Heart left ventricle (tissue), 16 donors: Measurements from ENCODE around the gene CYSRT1. TPM values are rescaled to one million over a fixed set of nuclear protein-coding genes. Genes with fewer than 3 reads are reported as not detected.
A peak's percentile ranks its signal among the peaks of the same experiment; 100 is the strongest.

ENCODE experiments used
- ATAC-seq, 4 donors: fragments of 200-7000 bp; cut with Tn5 transposase; one replicate each; pipeline ENCODE4 v1.9.1; 2020 to 2022; ENCODE audit warnings: moderate library complexity in 4 of 4, mild to moderate bottlenecking in 3 of 4, moderate number of reproducible peaks in 1 of 4
- DNase-seq, 5 donors: peaks; one replicate each; pipeline ENCODE4 v3.0.0-alpha.2; 2020
- H3K27ac ChIP-seq, 12 donors: fragments of 200-600 bp; sonication (generic) in 4 of 12; one replicate each; pipeline versions ENCODE4 v1.5.0 to v1.8.0; 2016 to 2022; ENCODE audit warnings: mild to moderate bottlenecking in 2 of 12
- H3K27me3 ChIP-seq, 9 donors: fragments of 200-600 bp; sonication (generic) in 2 of 9; one replicate each; pipeline versions ENCODE4 v1.5.1 to v1.8.0; 2016 to 2022; ENCODE audit warnings: mild to moderate bottlenecking in 3 of 9
- H3K36me3 ChIP-seq, 9 donors: fragments of 200-600 bp; sonication (generic) in 2 of 9; one replicate each; pipeline versions ENCODE4 v1.5.0 to v1.8.0; 2018 to 2022; ENCODE audit warnings: mild to moderate bottlenecking in 2 of 9
- H3K4me1 ChIP-seq, 12 donors: fragments of 200-600 bp; sonication (generic) in 4 of 12; one replicate each; pipeline versions ENCODE4 v1.5.0 to v1.8.0; 2016 to 2022; ENCODE audit warnings: mild to moderate bottlenecking in 3 of 12
- H3K4me3 ChIP-seq, 12 donors: fragments of 200-600 bp; sonication (generic) in 4 of 12; one replicate each; pipeline versions ENCODE4 v1.5.0 to v1.8.0; 2017 to 2022; ENCODE audit warnings: mild to moderate bottlenecking in 9 of 12, moderate library complexity in 4 of 12
- H3K9me3 ChIP-seq, 12 donors: fragments of 200-600 bp; sonication (generic) in 4 of 12; one replicate each; pipeline versions ENCODE4 v1.5.0 to v1.8.0; 2016 to 2022; ENCODE audit warnings: mild to moderate bottlenecking in 1 of 12
- CTCF ChIP-seq, 12 donors: fragments of 200-600 bp; sonication (generic) in 4 of 12; IDR thresholded peaks; one replicate each; pipeline versions ENCODE4 v1.5.0 to v1.8.0; 2018 to 2022; ENCODE audit warnings: antibody characterized with exemption in 12 of 12, mild to moderate bottlenecking in 5 of 12
- POLR2A ChIP-seq, 2 donors: fragments of 450-650 bp; IDR thresholded peaks; one replicate each; pipeline ENCODE4 v1.6.1; 2017; ENCODE audit warnings: antibody characterized with exemption in 2 of 2, mild to moderate bottlenecking in 2 of 2, moderate library complexity in 2 of 2
- WGBS, 4 donors: extraction: QIAGEN DNeasy Blood & Tissue Kit in 2 of 4; methylation state at CpG; one replicate each; pipeline versions ENCODE4 v1.1.5 to v1.1.7; 2013 to 2018; 5-methylcytosine and 5-hydroxymethylcytosine counted together
- intact Hi-C, 10 donors: fragments of 100-400 bp; cut with DNase I; formaldehyde crosslinking; loops; one replicate each; pipeline versions ENCODE4 v1.11.1 to v1.14.2; 2022
- polyA plus RNA-seq, 2 donors: library from polyadenylated mRNA; stranded (reverse); fragments of 200-250 nt; gene quantifications; one replicate each; pipeline ENCODE4 v1.2.3, GENCODE V29; 2013
- total RNA-seq, 9 donors: library from RNA; depleted of rRNA in 2 of 9; stranded (reverse); fragments of >200 nt in 2 of 9; fragmentation: NEBNext Ultra II Directional in 3 of 9; extraction: Animal tissue kit (Norgen Biotek cat#: 25700) in 3 of 9; gene quantifications; one replicate each; pipeline versions ENCODE4 v1.1.0 to v1.2.4, GENCODE V29; 2016 to 2023
- donor health status: ischemic (EF 13 %, LVEDD 7.1; RV severe dilation, severe dysfunction).
- donor health status: healthy with polysubstance abuse.
- donor health status: DM: no; HTN: yes; CAD: no.
- donor health status: DM: no; HTN: no; CAD: no.
- donor health status: ischemic (EF 25% LVEDD 6.9; RV normal size, moderate dysfunction).
- donor health status: ischemic (EF 25% LVEDD 5.7; RV mildly dilated, moderate dysfunction).
- donor health status: healthy.
- donor health status: DM: yes; HTN: yes; CAD: no.
- donor health status: ischemic (EF 35%, LVEDD 5.7; RV mildly dilated, moderate dysfunction).
- donor health status: nonischemic (EF 11% LVEDD 7.7; RV severe dilation, severe dysfunction).
- donor health status: DM: yes; HTN: yes; CAD: no.
- donor health status: PGD.
- donor health status: ischemic (EF 29% LVEDD 5.4; RV normal size, mild dysfunction).
- donor health status: nonischemic (EF 23%, LVEDD 6.1; RV moderate dilation, normal function).

CYSRT1 gene
- total and polyA plus RNA-seq, 11 donors = 0.14 to 0.61 (median 0.27) TPM; not detected in 3

GRCh38 chr9:137191245-137191644 is 33.7 kb upstream of the CYSRT1 start:
- TF ChIP-seq CTCF (IDR thresholded peaks at IDR 0.05) = no peak
- no peak for TF ChIP-seq POLR2A (IDR thresholded peaks at IDR 0.05)
- Histone ChIP-seq H3K9me3 (no peaks in the 10 kb centered on the region), H3K4me3 (no peak overlapping the region), H3K27ac (peak overlapping the region in 1 of 12 donors; percentile 98), H3K27me3 (no peaks in the 10 kb centered on the region), H3K36me3 (peaks cover 0 to 41% (median 25%) of the 10 kb centered on the region in 9 donors), H3K4me1 (peaks cover 18 to 84% (median 60%) of the 10 kb centered on the region in 12 donors)
- ATAC-seq (no peak), DNase-seq (no peak)
- 67 to 84% (median 79%) methylated on average over 2 to 3 of the region's 3 CpGs for WGBS, 4 donors
- intact Hi-C loops = loop anchor here in 1 of 10 donors (5.0 kb wide), 1 partner anchor 36 kb away; the partner anchor contains the start of genes CYSRT1 and RNF224

- ATAC-seq = no peak
- Histone ChIP-seq H3K27me3 (no peaks in the 10 kb centered on the region), H3K4me1 (peaks cover 18 to 84% (median 59%) of the 10 kb centered on the region in 12 donors), H3K9me3 (no peaks in the 10 kb centered on the region), H3K36me3 (peaks cover 0 to 35% (median 24%) of the 10 kb centered on the region in 9 donors), H3K27ac (peak overlapping the region in 1 of 12 donors; percentile 98), H3K4me3 (no peak overlapping the region)
- 82 to 86% (median 84%) methylated on average over 18 to 22 of the region's 22 CpGs for WGBS, 4 donors
- DNase-seq = no peak
- no peak for TF ChIP-seq CTCF (IDR thresholded peaks at IDR 0.05)
- no peak for TF ChIP-seq POLR2A (IDR thresholded peaks at IDR 0.05)
- intact Hi-C loops = loop anchor here in 1 of 10 donors (5.0 kb wide), 1 partner anchor 35 kb away; the partner anchor contains the start of genes CYSRT1 and RNF224
Measured at GRCh38 chr9:137191691-137192447, 33.1 kb upstream of the CYSRT1 start.

- Histone ChIP-seq H3K4me3 (no peak overlapping the region), H3K27me3 (no peaks in the 10 kb centered on the region), H3K4me1 (peaks cover 15 to 84% (median 57%) of the 10 kb centered on the region in 12 donors), H3K9me3 (no peaks in the 10 kb centered on the region), H3K36me3 (peaks cover 0 to 30% (median 24%) of the 10 kb centered on the region in 9 donors), H3K27ac (no peak overlapping the region)
- WGBS, 4 donors = 76 to 87% (median 81%) methylated on average over 8 to 10 of the region's 10 CpGs
- intact Hi-C loops = loop anchor here in 1 of 10 donors (5.0 kb wide), 1 partner anchor 35 kb away; the partner anchor contains the start of genes CYSRT1 and RNF224
- DNase-seq = no peak
- TF ChIP-seq CTCF (IDR thresholded peaks at IDR 0.05) = no peak
- TF ChIP-seq POLR2A (IDR thresholded peaks at IDR 0.05) = no peak
- ATAC-seq = no peak
Measured at GRCh38 chr9:137192448-137192780, 32.6 kb upstream of the CYSRT1 start.

GRCh38 chr9:137192859-137193258 is 32.1 kb upstream of the CYSRT1 start:
- peaks cover 11 to 84% (median 57%) of the 10 kb centered on the region in 12 donors for H3K4me1 ChIP-seq
- no peak for TF ChIP-seq CTCF (IDR thresholded peaks at IDR 0.05)
- TF ChIP-seq POLR2A (IDR thresholded peaks at IDR 0.05) = no peak
- H3K9me3 ChIP-seq = no peaks in the 10 kb centered on the region
- H3K36me3 ChIP-seq = peaks cover 0 to 30% (median 24%) of the 10 kb centered on the region in 9 donors
- no peak for DNase-seq
- H3K27me3 ChIP-seq = no peaks in the 10 kb centered on the region
- peak overlapping the region in 1 of 12 donors; percentile 89 for H3K27ac ChIP-seq
- no peak overlapping the region for H3K4me3 ChIP-seq
- no peak for ATAC-seq
- WGBS, 4 donors = 86 to 91% (median 87%) methylated on average over 2 of the region's 2 CpGs; no CpG with 5 or more reads in 1 of the 4 donors
- intact Hi-C loops = loop anchor here in 1 of 10 donors (5.0 kb wide), 1 partner anchor 34 kb away; the partner anchor contains the start of genes CYSRT1 and RNF224
